Activated T-cell treated with anti-CD3 and anti-CD28 coated beads for 24 hours (primary cell): ENCODE results near the gene RNASE8.
"Not testable (repeated sequence)": the region's sequence is repeated elsewhere in the genome, so short reads cannot be mapped to it uniquely, and the experiment has no call there.

Experiments used
- DNase-seq: peaks from one replicate; pipeline ENCODE4 v3.0.0-alpha.2; 2020; ENCODE audit warnings: low read depth

RNASE8 gene

GRCh38 chr14:21029917-21030316, 27.7 kb upstream of the RNASE8 start, which contains the start of gene TPPP2:
Gene TPPP2 (plus strand): TSS chr14:21030217. CDS start chr14:21030582, 365 bp downstream.
- no peak for DNase-seq

DNA sequence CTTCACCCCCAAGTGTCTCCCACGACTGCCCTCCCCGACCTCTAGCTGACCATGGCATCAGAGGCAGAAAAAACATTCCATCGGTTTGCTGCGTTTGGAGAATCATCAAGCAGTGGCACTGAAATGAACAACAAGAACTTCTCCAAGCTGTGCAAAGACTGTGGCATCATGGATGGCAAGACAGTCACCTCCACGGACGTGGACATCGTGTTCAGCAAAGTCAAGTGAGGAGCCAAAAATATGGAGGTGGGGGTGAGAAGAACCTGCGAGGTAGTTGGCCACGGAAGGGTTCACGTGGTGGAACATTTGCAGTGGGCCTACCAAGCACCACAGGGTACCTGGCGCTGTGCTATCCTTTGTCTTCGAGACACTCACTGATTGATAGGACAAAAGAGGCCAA, 27.1 kb upstream of the RNASE8 start:
- DNase-seq: no peak

GRCh38 chr14:21032326-21033132, 25.1 kb upstream of the RNASE8 start:
- no peak for DNase-seq

GRCh38 chr14:21033133-21033698, 24.4 kb upstream of the RNASE8 start:
- DNase-seq: no peak

- no peak for DNase-seq
Measured at GRCh38 chr14:21034707-21035106, 22.9 kb upstream of the RNASE8 start, which contains the start of gene RNASE13. Gene RNASE13 (minus strand): TSS chr14:21034807. CDS start chr14:21034288, 519 bp downstream.

DNA sequence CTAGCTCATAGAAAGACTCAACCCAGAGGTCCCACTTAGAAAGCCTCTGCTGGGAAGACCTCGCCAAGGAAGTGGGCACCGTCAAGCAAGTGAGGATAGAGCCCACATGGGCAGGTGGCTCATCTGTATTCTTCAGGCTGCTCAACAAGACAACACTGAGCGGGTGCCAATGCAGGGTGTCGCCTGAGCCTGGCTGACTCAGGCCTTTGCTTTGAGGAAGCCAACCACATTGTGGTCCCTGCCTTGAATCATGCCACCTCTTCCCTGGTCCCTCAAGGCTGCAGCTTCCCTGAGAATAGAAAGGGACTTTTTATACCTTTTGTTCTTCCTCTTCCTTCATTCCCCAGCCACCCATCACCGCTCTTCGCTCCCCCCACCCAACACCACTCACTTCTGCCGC, 20.9 kb upstream of the RNASE8 start:
- DNase-seq: no peak

DNA sequence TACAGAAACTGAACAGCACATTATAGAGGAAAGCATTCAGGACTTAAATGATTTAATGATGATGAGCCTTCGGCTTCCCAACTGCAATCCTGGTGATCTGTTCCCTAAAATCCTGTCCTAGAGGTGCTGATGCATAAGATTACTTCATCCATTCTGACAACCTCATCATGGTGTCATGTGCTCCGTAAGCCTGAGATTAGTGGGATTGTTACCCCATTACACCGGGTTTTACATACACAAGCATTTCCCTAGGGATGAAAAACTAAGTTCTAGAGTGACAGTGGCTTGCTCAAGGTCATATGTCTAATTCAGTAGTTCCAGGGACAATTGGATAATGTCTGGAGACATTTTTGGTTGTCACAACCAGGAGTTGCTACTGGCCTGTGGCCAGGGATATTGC, 20.5 kb upstream of the RNASE8 start:
- no peak for DNase-seq

- DNase-seq: no peak
Measured at GRCh38 chr14:21038441-21039422, 18.9 kb upstream of the RNASE8 start.

DNA sequence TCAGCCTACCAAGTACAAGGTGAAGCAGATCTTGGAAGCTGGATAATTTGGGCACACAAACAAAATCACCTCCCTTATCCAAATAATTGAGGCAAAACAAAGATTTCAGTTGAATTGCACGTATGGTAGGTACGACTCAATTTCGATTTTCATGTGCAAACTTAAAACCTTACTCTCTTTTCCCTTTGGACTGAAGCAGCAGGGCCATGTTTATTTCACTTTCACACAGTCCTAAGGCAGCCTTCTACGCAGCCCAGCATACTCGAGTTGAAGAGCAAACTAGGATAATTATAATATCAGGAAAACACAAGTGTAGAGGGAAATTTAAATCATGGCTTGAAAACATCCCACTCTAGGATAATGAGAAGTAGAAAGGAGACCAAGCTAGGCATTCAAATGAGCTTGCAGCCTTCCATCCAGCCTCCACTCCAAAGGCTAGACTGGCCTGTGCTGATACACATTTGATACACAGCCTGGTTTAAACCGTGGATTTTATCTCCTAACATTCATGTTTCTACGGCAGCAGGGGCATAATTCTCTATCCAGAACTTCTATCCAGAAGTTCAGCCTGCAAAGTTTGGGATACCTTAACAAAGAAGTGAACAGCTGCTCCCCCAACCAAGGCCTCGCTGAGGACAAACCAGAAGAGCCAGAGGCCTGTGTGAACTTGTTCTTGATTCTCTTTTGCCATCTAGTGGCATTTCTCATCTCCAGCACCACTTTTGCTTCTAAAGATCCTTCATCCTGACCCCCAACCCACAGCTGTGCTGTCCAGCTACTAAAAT, 17.8 kb upstream of the RNASE8 start:
- DNase-seq: no peak

GRCh38 chr14:21040370-21040925, 17.2 kb upstream of the RNASE8 start:
- DNase-seq: no peak

- DNase-seq: not testable (repeated sequence)
Measured at GRCh38 chr14:21040941-21041340, 16.7 kb upstream of the RNASE8 start.

DNA sequence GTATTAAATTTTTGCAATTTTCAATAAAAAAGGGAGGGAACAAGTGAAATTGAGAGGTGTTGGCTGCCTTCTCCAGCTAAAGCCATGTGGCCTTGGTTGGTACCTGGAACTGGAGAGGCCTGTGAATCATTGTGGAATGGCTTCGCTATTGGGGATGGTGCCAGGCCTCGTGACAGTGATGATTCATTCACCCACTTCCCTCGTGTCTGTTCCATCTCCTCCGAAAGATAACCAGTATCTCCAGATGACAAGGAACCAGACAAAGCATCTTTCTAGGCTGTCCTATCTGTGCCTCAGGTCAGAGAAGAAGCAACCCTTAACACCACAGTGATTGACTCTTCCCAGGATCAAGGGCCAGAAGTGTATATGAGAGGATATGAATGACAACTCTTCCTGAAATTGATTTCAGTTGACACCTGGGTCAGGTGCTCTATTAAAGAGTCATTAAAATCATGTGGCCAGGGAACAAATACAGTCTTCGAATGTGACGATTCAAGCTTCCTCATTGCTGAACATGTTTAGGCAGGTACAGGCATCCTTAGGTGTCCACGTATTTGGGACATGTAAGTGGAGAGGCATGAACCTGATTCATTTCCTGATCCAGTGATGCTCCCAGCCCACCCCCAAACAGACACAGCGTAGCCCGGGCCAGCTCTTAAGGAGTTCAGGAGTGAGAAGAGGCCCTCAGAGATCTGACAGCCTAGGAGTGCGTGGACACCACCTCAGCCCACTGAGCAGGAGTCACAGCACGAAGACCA, 15.8 kb upstream of the RNASE8 start, which contains the start of gene RNASE7:
Gene RNASE7, plus strand, starts transcription at position 687 of the 758 bp plus-strand sequence. CDS start 631 bp downstream, outside the sequence.
- DNase-seq: no peak

- no peak for DNase-seq
Measured at GRCh38 chr14:21042918-21043317, 14.7 kb upstream of the RNASE8 start.

- no peak for DNase-seq
Measured at GRCh38 chr14:21043387-21043973, 14.1 kb upstream of the RNASE8 start.

GRCh38 chr14:21043974-21044618, 13.5 kb upstream of the RNASE8 start:
- no peak for DNase-seq

DNA sequence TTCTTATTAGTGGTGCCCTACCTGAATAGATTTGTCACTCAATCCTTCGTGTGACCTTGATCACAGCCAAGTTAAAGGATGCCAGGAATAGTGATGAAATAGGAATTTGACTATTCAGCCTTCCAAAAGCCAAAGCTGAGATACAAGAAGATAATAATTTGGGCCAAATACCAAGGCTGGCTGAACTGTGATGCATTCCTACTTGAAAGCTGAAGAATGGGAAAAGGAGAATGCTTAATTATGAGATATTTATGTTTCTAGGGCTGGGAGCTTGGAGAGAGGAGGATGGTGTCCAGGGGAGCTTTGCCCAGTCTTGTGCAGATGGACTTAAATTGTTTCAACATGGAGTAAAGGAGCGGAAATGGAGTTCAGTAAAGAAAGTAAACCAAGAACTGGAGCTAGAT, 10.2 kb upstream of the RNASE8 start:
- DNase-seq: no peak

DNA sequence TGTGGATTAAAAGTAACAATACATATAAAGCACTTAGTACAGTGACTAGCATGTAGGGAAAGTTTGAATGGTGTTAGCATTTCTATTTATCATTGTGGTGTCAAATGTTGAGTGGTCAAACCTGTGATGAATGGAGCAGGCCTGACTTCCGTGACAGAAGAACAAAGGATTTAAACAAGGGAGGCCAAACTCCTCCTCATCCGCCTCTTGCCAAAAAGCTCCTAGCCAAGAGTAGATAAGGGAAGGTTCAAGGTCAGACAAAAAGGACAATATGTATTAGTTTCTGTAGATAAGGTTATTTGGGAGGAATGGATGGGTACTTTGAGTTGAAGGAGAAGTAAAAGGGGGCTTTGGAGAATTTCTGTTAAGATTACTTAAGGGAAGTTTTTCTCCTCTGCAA, 9.0 kb upstream of the RNASE8 start:
- no peak for DNase-seq

GRCh38 chr14:21049271-21049673, 8.3 kb upstream of the RNASE8 start:
- DNase-seq: no peak

DNA sequence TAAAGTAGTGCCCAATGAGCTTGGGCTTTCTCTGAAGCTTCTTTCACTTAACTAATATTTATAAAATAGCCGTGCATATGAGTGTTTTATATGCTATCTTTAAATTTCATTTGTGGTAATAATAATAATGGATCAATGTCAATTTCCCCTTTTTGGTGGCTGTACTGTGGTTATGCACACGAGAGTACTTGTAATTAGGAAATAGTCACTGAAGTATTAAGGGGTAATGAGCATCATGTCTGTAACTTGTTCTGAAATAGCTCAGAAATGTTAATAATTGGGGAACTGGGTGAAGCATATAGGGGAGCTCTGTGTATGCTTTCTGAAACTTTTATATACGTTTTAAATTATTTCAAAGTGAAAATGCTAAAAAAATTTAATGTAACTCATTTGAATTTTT, 7.0 kb upstream of the RNASE8 start:
- no peak for DNase-seq
